IMR-90 (cell line): Measurements from ENCODE around the gene POLR1E. TPM values are rescaled to one million over a fixed set of nuclear protein-coding genes. Genes with fewer than 3 reads are reported as not detected.
A peak's percentile ranks its signal among the peaks of the same experiment; 100 is the strongest.

Experiments used
- ATAC-seq: fragments of 200-7000 bp; cut with Tn5 transposase; 2 replicates; pipeline ENCODE4 v1.9.1; 2020; ENCODE audit warnings: low read depth, mild to moderate bottlenecking, moderate library complexity
- BruUV-seq: library from RNA; stranded (reverse); fragments of 400-500 nt; replicated peaks from 2 replicates; lab custom pipeline; 2021; lab: Mats Ljungman, UMichigan
- CTCF ChIA-PET: fragments of 300-600 bp; formaldehyde crosslinking; extraction: SDS; loops from one replicate; lab custom pipeline; 2021; ENCODE audit warnings: antibody characterized with exemption; lab: Yijun Ruan, JAX
- POLR2A ChIA-PET: fragments of 300-600 bp; sonication (Branson Sonifier 250); formaldehyde crosslinking; loops from one replicate; lab custom pipeline; 2022; ENCODE audit warnings: antibody characterized with exemption; ENCODE audit not compliant: unreplicated experiment; lab: Charles Lee
- DNase-seq: peaks from one replicate; pipeline ENCODE4 v3.0.0; 2013
- H2AFZ ChIP-seq: replicated peaks from 2 replicates; pipeline ENCODE3; 2013; ENCODE audit warnings: low read length, mild to moderate bottlenecking; ENCODE audit not compliant: poor library complexity
- H2AK5ac ChIP-seq: 2 replicates; pipeline ENCODE4 v1.6.1; 2013; ENCODE audit warnings: low read depth, low read length, inconsistent platforms
- H2AK9ac ChIP-seq: replicated peaks from 2 replicates; pipeline ENCODE3; 2013; ENCODE audit warnings: mild to moderate bottlenecking, low read depth, low read length, moderate library complexity; ENCODE audit not compliant: poor library complexity
- H2BK120ac ChIP-seq: 2 replicates; pipeline ENCODE4 v1.6.1; 2013; ENCODE audit warnings: low read depth, low read length, inconsistent platforms
- H2BK15ac ChIP-seq: 3 replicates; pipeline ENCODE4 v1.6.1; 2013; ENCODE audit warnings: low read depth, low read length, inconsistent platforms
- H2BK20ac ChIP-seq: 2 replicates; pipeline ENCODE4 v1.6.1; 2013; ENCODE audit warnings: low read depth, mild to moderate bottlenecking, inconsistent platforms, low read length, moderate library complexity
- H2BK5ac ChIP-seq: 2 replicates; pipeline ENCODE4 v1.6.1; 2013; ENCODE audit warnings: mild to moderate bottlenecking, low read depth, low read length, inconsistent platforms; ENCODE audit not compliant: poor library complexity, severe bottlenecking
- H3K14ac ChIP-seq: replicated peaks from 2 replicates; pipeline ENCODE4 v1.6.1; 2013; ENCODE audit warnings: low read depth, low read length, inconsistent platforms
- H3K18ac ChIP-seq: 2 replicates; pipeline ENCODE4 v1.6.1; 2013; ENCODE audit warnings: low read depth, low read length, control low read depth
- H3K23ac ChIP-seq: 2 replicates; pipeline ENCODE4 v1.6.1; 2013; ENCODE audit warnings: low read depth, low read length, inconsistent platforms
- H3K27ac ChIP-seq: 2 replicates; pipeline ENCODE4 v1.5.1; 2013; ENCODE audit warnings: mild to moderate bottlenecking, control low read depth, low read length; ENCODE audit not compliant: insufficient read depth
- H3K27me3 ChIP-seq: 2 replicates; pipeline ENCODE4 v1.6.1; 2013; ENCODE audit warnings: low read length; ENCODE audit not compliant: control insufficient read depth, insufficient read depth
- H3K36me3 ChIP-seq: 2 replicates; pipeline ENCODE4 v1.6.1; 2013; ENCODE audit warnings: low read length, mixed read lengths; ENCODE audit not compliant: control insufficient read depth, insufficient read depth
- H3K4ac ChIP-seq: 2 replicates; pipeline ENCODE4 v1.6.1; 2013; ENCODE audit warnings: low read depth, low read length, inconsistent platforms
- H3K4me1 ChIP-seq: 2 replicates; pipeline ENCODE4 v1.6.1; 2013; ENCODE audit warnings: low read length, mixed read lengths; ENCODE audit not compliant: control insufficient read depth, insufficient read depth
- H3K4me2 ChIP-seq: 2 replicates; pipeline ENCODE4 v1.6.1; 2013; ENCODE audit warnings: low read depth, mild to moderate bottlenecking, control low read depth, low read length, moderate library complexity
- H3K4me3 ChIP-seq: 2 replicates; pipeline ENCODE4 v1.5.1; 2013; ENCODE audit warnings: low read depth, mild to moderate bottlenecking, control low read depth, low read length, moderate library complexity; ENCODE audit not compliant: insufficient read depth
- H3K56ac ChIP-seq: 2 replicates; pipeline ENCODE4 v1.6.1; 2013; ENCODE audit warnings: low read length, inconsistent platforms; ENCODE audit not compliant: insufficient read depth; ENCODE audit errors: extremely low read depth
- H3K79me1 ChIP-seq, 2 experiments: 2 replicates each; pipeline ENCODE4 v1.6.1; 2013; ENCODE audit warnings: low read length in 2 of 2, inconsistent platforms in 1 of 2, low read depth in 1 of 2
- H3K9ac ChIP-seq: 2 replicates; pipeline ENCODE4 v1.6.1; 2013; ENCODE audit warnings: low read depth, low read length, control low read depth
- H3K9me1 ChIP-seq: 2 replicates; pipeline ENCODE4 v1.6.1; 2013; ENCODE audit warnings: low read length, inconsistent platforms; ENCODE audit not compliant: insufficient read depth
- H3K9me3 ChIP-seq: 2 replicates; pipeline ENCODE4 v1.6.1; 2013; ENCODE audit warnings: low read length; ENCODE audit not compliant: control insufficient read depth, insufficient read depth
- H4K20me1 ChIP-seq: 2 replicates; pipeline ENCODE4 v1.6.1; 2013; ENCODE audit warnings: low read length, inconsistent platforms; ENCODE audit not compliant: insufficient read depth
- H4K5ac ChIP-seq: 2 replicates; pipeline ENCODE4 v1.6.1; 2013; ENCODE audit warnings: mild to moderate bottlenecking, low read depth, low read length, control low read depth
- H4K8ac ChIP-seq, 2 experiments: 2 replicates each; pipeline ENCODE4 v1.6.1; 2013; ENCODE audit warnings: low read depth in 2 of 2, low read length in 2 of 2, control low read depth in 1 of 2, inconsistent platforms in 1 of 2
- H4K91ac ChIP-seq: 2 replicates; pipeline ENCODE4 v1.6.1; 2013; ENCODE audit warnings: low read depth, low read length, inconsistent platforms; ENCODE audit not compliant: insufficient read depth
- BHLHE40 ChIP-seq: fragments of 150-350 bp; IDR thresholded peaks from 2 replicates; pipeline ENCODE4 v1.6.1; 2016; ENCODE audit warnings: mild to moderate bottlenecking, low read depth, low read length
- CHD1 ChIP-seq: IDR thresholded peaks from 2 replicates; pipeline ENCODE4 v1.6.1; 2012; ENCODE audit warnings: low read depth, low read length, improper control_type of control experiment
- CTCF ChIP-seq: conservative IDR thresholded peaks from 2 replicates; pipeline ENCODE4 v1.5.1; 2012; ENCODE audit warnings: mild to moderate bottlenecking, low read depth, low read length, improper control_type of control experiment
- ELK1 ChIP-seq: fragments of 150-350 bp; IDR thresholded peaks from 2 replicates; pipeline ENCODE4 v1.6.1; 2016; ENCODE audit warnings: low read depth, mild to moderate bottlenecking, low read length, moderate library complexity, borderline replicate concordance
- MAZ ChIP-seq: IDR thresholded peaks from 2 replicates; pipeline ENCODE4 v1.6.1; 2012; ENCODE audit warnings: low read depth, mild to moderate bottlenecking, low read length, improper control_type of control experiment, moderate library complexity, borderline replicate concordance
- NFE2L2 ChIP-seq: fragments of 150-350 bp; IDR thresholded peaks from 2 replicates; pipeline ENCODE4 v1.6.1; 2016; ENCODE audit warnings: low read depth, mild to moderate bottlenecking, low read length
- POLR2A ChIP-seq: IDR thresholded peaks from 2 replicates; pipeline ENCODE4 v1.6.1; 2012; ENCODE audit warnings: mild to moderate bottlenecking, low read depth, low read length
- RAD21 ChIP-seq: IDR thresholded peaks from 2 replicates; pipeline ENCODE4 v1.6.1; 2012; ENCODE audit warnings: low read length, improper control_type of control experiment
- USF2 ChIP-seq: fragments of 150-350 bp; IDR thresholded peaks from 2 replicates; pipeline ENCODE4 v1.6.1; 2017; ENCODE audit warnings: mild to moderate bottlenecking, antibody characterized with exemption, low read length, low read depth
- WGBS, 2 experiments: methylation state at CpG; one replicate each; pipeline versions ENCODE4 v1.1.5 to v1.1.7; 2013; ENCODE audit warnings: missing lambda C conversion rate in 2 of 2; ENCODE audit not compliant: insufficient read length in 1 of 2; ENCODE audit errors: extremely low coverage in 2 of 2; 5-methylcytosine and 5-hydroxymethylcytosine counted together
- dilution Hi-C: fragments of 300-500 bp; cut with HindIII; formaldehyde crosslinking; loops from one replicate; pipeline ENCODE4 v1.14.3; 2018; ENCODE audit warnings: low sequenced_read_pairs; ENCODE audit not compliant: unreplicated experiment
- in situ Hi-C: fragments of 300-500 bp; cut with MboI; formaldehyde crosslinking; loops from 3 replicates; pipeline ENCODE4 v1.14.3; 2019; ENCODE audit warnings: low sequenced_read_pairs, inconsistent platforms, mixed read lengths
- intact Hi-C: fragments of 100-400 bp; cut with micrococcal nuclease; formaldehyde crosslinking; loops from 2 replicates; pipeline ENCODE4 v1.10.0; 2022
- polyA plus RNA-seq, 3 experiments: library from polyadenylated mRNA; depleted of rRNA; stranded (reverse); fragments of >200 nt; gene quantifications; 2 replicates each; pipeline ENCODE4 v1.2.3, GENCODE V29; 2012; ENCODE audit warnings: low replicate concordance in 1 of 3
- total RNA-seq: library from RNA; depleted of rRNA; stranded (reverse); fragments of >200 nt; gene quantifications from 2 replicates; pipeline ENCODE4 v1.2.3, GENCODE V29; 2012

Gene POLR1E
- total and polyA plus RNA-seq, 2 of the 4 experiments (the other 2 are of a cell fraction) = 48.0 to 71.9 TPM

GRCh38 chr9:37501957-37502596 is 16.3 kb downstream of the POLR1E start:
- H2AFZ ChIP-seq = no peak overlapping the region
- H3K4me2 ChIP-seq = no peak overlapping the region
- no peak overlapping the region for H3K56ac ChIP-seq
- BruUV-seq = no TSS peak
- dilution Hi-C loops = no loop called here
- H4K20me1 ChIP-seq = no peaks in the 10 kb centered on the region
- no peak overlapping the region for H3K14ac ChIP-seq
- ChIA-PET POLR2A (no interaction called here), CTCF (no interaction called here)
- no peak overlapping the region for H3K27ac ChIP-seq
- H2BK20ac ChIP-seq = no peak overlapping the region
- no peak for DNase-seq
- no peak overlapping the region for H2AK5ac ChIP-seq
- no peaks in the 10 kb centered on the region for H3K9me1 ChIP-seq
- no peak overlapping the region for H3K18ac ChIP-seq
- TF ChIP-seq CTCF = no peak
- TF ChIP-seq MAZ = no peak
- no peak for TF ChIP-seq ELK1
- no peak for TF ChIP-seq NFE2L2
- TF ChIP-seq POLR2A = no peak
- TF ChIP-seq USF2 = no peak
- TF ChIP-seq CHD1 = no peak
- no peak for TF ChIP-seq RAD21
- no peak for TF ChIP-seq BHLHE40
- H2AK9ac ChIP-seq = peak overlapping the region; percentile 19
- no peak for ATAC-seq
- no peak overlapping the region for H4K8ac ChIP-seq
- H3K4me3 ChIP-seq = no peak overlapping the region
- H3K4ac ChIP-seq = no peak overlapping the region
- H2BK15ac ChIP-seq = no peak overlapping the region
- H4K91ac ChIP-seq = no peak overlapping the region
- WGBS, 2 experiments = no CpG with 5 or more reads among the region's 2 CpGs
- intact Hi-C loops = no loop called here
- H2BK5ac ChIP-seq = no peak overlapping the region
- H3K79me1 ChIP-seq = peaks cover 8 to 9% of the 10 kb centered on the region in 2 experiments; a peak in 2 of 4 replicates
- H3K23ac ChIP-seq = no peak overlapping the region
- H3K4me1 ChIP-seq = no peaks in the 10 kb centered on the region
- H3K9ac ChIP-seq = no peak overlapping the region
- peaks cover 58% of the 10 kb centered on the region for H3K36me3 ChIP-seq
- in situ Hi-C loops = no loop called here
- no peak overlapping the region for H4K5ac ChIP-seq
- H3K9me3 ChIP-seq = no peaks in the 10 kb centered on the region
- H2BK120ac ChIP-seq = no peak overlapping the region
- H3K27me3 ChIP-seq = no peaks in the 10 kb centered on the region
